ENCODE results near the gene SPIRE1.

The SPIRE1 gene

GRCh38 chr18:12625241-12625640 is 32.7 kb downstream of the SPIRE1 start:
- Histone ChIP-seq H3K9me3 (ENCODE audit: control insufficient read depth, low read length) (no peaks in the 10 kb centered on the region), H3K27me3 (ENCODE audit: control insufficient read depth, insufficient read depth, low read length) (no peaks in the 10 kb centered on the region), H3K4me3 (ENCODE audit: low read depth, low read length) (no peak overlapping the region), H3K4me1 (peaks cover 4% of the 10 kb centered on the region), H3K4me2 (ENCODE audit: low read length) (no peak overlapping the region), H3K79me2 (peaks cover 8% of the 10 kb centered on the region), H2AFZ (no peak overlapping the region), H3K36me3 (ENCODE audit: control insufficient read depth, insufficient read depth, low read length) (no peaks in the 10 kb centered on the region), H3K27ac (no peak overlapping the region), H3K9ac (no peak overlapping the region)
- TF ChIP-seq CTCF (IDR thresholded peaks at IDR 0.05), result no peak

DNA sequence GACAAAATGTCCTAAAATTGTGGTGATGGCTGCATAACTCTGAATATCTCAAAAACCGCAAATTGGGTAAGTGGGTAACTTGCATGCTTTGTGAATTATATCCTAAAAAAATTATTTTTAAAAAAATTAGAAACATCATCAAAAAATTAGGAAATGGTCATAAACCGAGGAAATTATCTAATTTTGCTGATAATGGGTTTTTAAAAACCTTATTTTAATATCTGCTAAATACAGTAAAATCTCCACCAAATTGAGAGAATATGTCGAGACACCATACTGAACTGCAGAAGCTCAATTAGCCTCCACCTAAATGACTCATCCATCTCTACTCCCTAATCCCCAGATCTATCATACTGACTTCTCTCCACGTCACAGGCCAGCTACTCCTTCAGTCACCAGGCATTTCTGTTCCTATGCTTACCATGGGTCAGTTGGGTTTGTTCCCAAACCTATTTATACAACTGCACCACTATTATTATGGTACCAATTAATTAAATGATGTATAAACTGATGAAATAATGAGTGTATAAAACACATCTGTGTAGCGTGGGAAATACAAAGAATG is 36.1 kb downstream of the SPIRE1 start:
- no peak overlapping the region for H3K9ac ChIP-seq
- H3K9me3 ChIP-seq (ENCODE audit: control insufficient read depth, low read length), result no peaks in the 10 kb centered on the region
- H3K4me3 ChIP-seq (ENCODE audit: low read depth, low read length), result no peak overlapping the region
- no peaks in the 10 kb centered on the region for H3K27me3 ChIP-seq (ENCODE audit: control insufficient read depth, insufficient read depth, low read length)
- H3K4me1 ChIP-seq, result peaks cover 4% of the 10 kb centered on the region
- H3K27ac ChIP-seq, result no peak overlapping the region
- TF ChIP-seq CTCF (IDR thresholded peaks at IDR 0.05), result no peak
- peaks cover 5% of the 10 kb centered on the region for H3K79me2 ChIP-seq
- H3K4me2 ChIP-seq (ENCODE audit: low read length), result no peak overlapping the region
- no peak overlapping the region for H2AFZ ChIP-seq
- H3K36me3 ChIP-seq (ENCODE audit: control insufficient read depth, insufficient read depth, low read length), result no peaks in the 10 kb centered on the region

- no peak for TF ChIP-seq CTCF (IDR thresholded peaks at IDR 0.05)
- Histone ChIP-seq H3K27ac (no peak overlapping the region), H3K36me3 (ENCODE audit: control insufficient read depth, insufficient read depth, low read length) (no peaks in the 10 kb centered on the region), H3K9me3 (ENCODE audit: control insufficient read depth, low read length) (no peaks in the 10 kb centered on the region), H3K9ac (no peak overlapping the region), H3K4me3 (ENCODE audit: low read depth, low read length) (no peak overlapping the region), H3K4me1 (peaks cover 4% of the 10 kb centered on the region), H3K79me2 (peaks cover 6% of the 10 kb centered on the region), H2AFZ (no peak overlapping the region), H3K27me3 (ENCODE audit: control insufficient read depth, insufficient read depth, low read length) (no peaks in the 10 kb centered on the region), H3K4me2 (ENCODE audit: low read length) (no peak overlapping the region)
Observed at GRCh38 chr18:12615748-12616147, 42.2 kb downstream of the SPIRE1 start.

- Histone ChIP-seq H3K27me3 (ENCODE audit: control insufficient read depth, insufficient read depth, low read length) (no peaks in the 10 kb centered on the region), H2AFZ (no peak overlapping the region), H3K4me2 (ENCODE audit: low read length) (no peak overlapping the region), H3K36me3 (ENCODE audit: control insufficient read depth, insufficient read depth, low read length) (no peaks in the 10 kb centered on the region), H3K79me2 (peaks cover 6% of the 10 kb centered on the region), H3K27ac (no peak overlapping the region), H3K9me3 (ENCODE audit: control insufficient read depth, low read length) (no peaks in the 10 kb centered on the region), H3K4me1 (peaks cover 15% of the 10 kb centered on the region), H3K4me3 (ENCODE audit: low read depth, low read length) (no peak overlapping the region), H3K9ac (no peak overlapping the region)
- no peak for TF ChIP-seq CTCF (IDR thresholded peaks at IDR 0.05)
Observed at GRCh38 chr18:12608301-12608700, 49.6 kb downstream of the SPIRE1 start.

DNA sequence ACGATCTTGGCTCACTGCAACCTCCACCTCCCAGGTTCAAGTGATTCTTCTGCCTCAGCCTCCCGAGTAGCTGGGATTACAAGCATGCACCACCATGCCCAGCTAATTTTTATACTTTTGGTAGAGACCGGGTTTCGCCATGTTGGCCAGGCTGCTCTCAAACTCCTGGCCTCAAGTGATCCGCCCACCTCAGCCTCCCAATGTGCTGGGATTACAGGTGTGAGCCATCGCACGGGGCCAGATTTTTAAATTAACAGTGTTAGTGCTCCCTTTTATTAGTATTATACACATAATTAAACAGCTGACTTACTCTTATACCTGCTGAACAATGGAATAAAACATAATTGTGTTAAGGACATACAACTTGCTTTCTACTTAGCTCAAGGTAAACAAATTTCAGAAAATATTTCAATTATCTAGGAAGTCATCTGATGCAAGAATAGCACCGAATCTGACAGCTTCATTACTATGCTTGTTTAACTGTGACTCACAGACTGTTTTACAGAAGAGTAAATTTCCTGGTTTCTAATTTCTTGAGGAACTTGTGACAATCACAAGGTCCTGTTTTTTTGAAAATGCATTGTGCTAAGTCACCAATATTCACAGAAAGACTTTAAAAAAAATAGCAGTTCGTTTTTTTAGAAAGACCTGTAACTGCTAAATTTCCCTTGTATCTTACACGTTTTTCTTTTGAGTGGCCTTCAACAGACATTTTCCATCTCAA is 51.2 kb downstream of the SPIRE1 start:
- H3K79me2 ChIP-seq, result peaks cover 7% of the 10 kb centered on the region
- no peak for TF ChIP-seq CTCF (IDR thresholded peaks at IDR 0.05)
- no peak overlapping the region for H2AFZ ChIP-seq
- H3K4me2 ChIP-seq (ENCODE audit: low read length), result peak overlapping the region; percentile 50
- no peaks in the 10 kb centered on the region for H3K36me3 ChIP-seq (ENCODE audit: control insufficient read depth, insufficient read depth, low read length)
- peaks cover 15% of the 10 kb centered on the region for H3K4me1 ChIP-seq
- no peaks in the 10 kb centered on the region for H3K9me3 ChIP-seq (ENCODE audit: control insufficient read depth, low read length)
- no peak overlapping the region for H3K9ac ChIP-seq
- no peak overlapping the region for H3K4me3 ChIP-seq (ENCODE audit: low read depth, low read length)
- H3K27me3 ChIP-seq (ENCODE audit: control insufficient read depth, insufficient read depth, low read length), result no peaks in the 10 kb centered on the region
- peak overlapping the region; percentile 34 for H3K27ac ChIP-seq
